NCI-H187 treated with DMSO at 0.1 percent for 48 hours (cell line): ENCODE data around the gene GAREM2.
A peak's percentile ranks its signal among the peaks of the same experiment; 100 is the strongest.
"Not testable (repeated sequence)": the region's sequence is repeated elsewhere in the genome, so short reads cannot be mapped to it uniquely, and the experiment has no call there.

Source experiments
- DNase-seq: peaks from one replicate; lab custom pipeline; 2025; lab: John Stamatoyannopoulos, UW

GAREM2 gene

GRCh38 chr2:26172871-26173775 lies at the start of gene GAREM2:
GAREM2 (plus strand) TSS chr2:26173088; CDS start chr2:26173221, 133 bp downstream.
- no peak for DNase-seq

- DNase-seq, result no peak
Observed at GRCh38 chr2:26123426-26123825, 49.5 kb upstream of the GAREM2 start.

GRCh38 chr2:26126074-26126473 lies 46.8 kb upstream of the GAREM2 start:
- DNase-seq, result no peak

GRCh38 chr2:26128176-26128575 lies 44.7 kb upstream of the GAREM2 start:
- DNase-seq, result no peak

GRCh38 chr2:26130763-26131162 lies 42.1 kb upstream of the GAREM2 start:
- DNase-seq, result no peak

- no peak for DNase-seq
Observed at GRCh38 chr2:26136451-26136850, 36.4 kb upstream of the GAREM2 start.

- DNase-seq, result no peak
Observed at GRCh38 chr2:26139269-26140183, 33.4 kb upstream of the GAREM2 start.

GRCh38 chr2:26141145-26141769 lies 31.6 kb upstream of the GAREM2 start:
- DNase-seq, result no peak

- peak; percentile 54 for DNase-seq
Observed at GRCh38 chr2:26144031-26144430, 28.9 kb upstream of the GAREM2 start.

GRCh38 chr2:26144953-26145680 lies 27.8 kb upstream of the GAREM2 start:
- DNase-seq, result peak; percentile 14

- DNase-seq, result no peak
Observed at GRCh38 chr2:26148501-26148900, 24.4 kb upstream of the GAREM2 start.

- no peak for DNase-seq
Observed at GRCh38 chr2:26150243-26150642, 22.6 kb upstream of the GAREM2 start.

- DNase-seq, result no peak
Observed at GRCh38 chr2:26157580-26157979, 15.3 kb upstream of the GAREM2 start.

GRCh38 chr2:26161926-26162325 lies 11.0 kb upstream of the GAREM2 start:
- DNase-seq, result no peak

GRCh38 chr2:26162963-26163362 lies 9.9 kb upstream of the GAREM2 start:
- no peak for DNase-seq

GRCh38 chr2:26164231-26164630 lies 8.7 kb upstream of the GAREM2 start:
- no peak for DNase-seq

GRCh38 chr2:26164641-26165211 lies 8.2 kb upstream of the GAREM2 start:
- DNase-seq, result no peak

GRCh38 chr2:26165403-26165802 lies 7.5 kb upstream of the GAREM2 start:
- no peak for DNase-seq

GRCh38 chr2:26166541-26166940 lies 6.3 kb upstream of the GAREM2 start:
- not testable (repeated sequence) for DNase-seq

- no peak for DNase-seq
Observed at GRCh38 chr2:26168785-26169184, 4.1 kb upstream of the GAREM2 start.

- DNase-seq, result no peak
Observed at GRCh38 chr2:26169226-26169625, 3.7 kb upstream of the GAREM2 start.
